T-helper 22 cell (primary cell): ENCODE measurements around the gene GALK1.
A peak's percentile ranks its signal among the peaks of the same experiment; 100 is the strongest.

Experiments
- DNase-seq: peaks from one replicate; pipeline ENCODE4 v3.0.0-alpha.2; 2020; ENCODE audit warnings: low read depth

The GALK1 gene

GRCh38 chr17:75724016-75725003, 40.7 kb downstream of the GALK1 start:
- no peak for DNase-seq

GRCh38 chr17:75723171-75723930, 41.6 kb downstream of the GALK1 start:
- DNase-seq = no peak

- no peak for DNase-seq
Observed at GRCh38 chr17:75722542-75723095, 42.4 kb downstream of the GALK1 start.

GRCh38 chr17:75722076-75722475, 42.9 kb downstream of the GALK1 start:
- no peak for DNase-seq

- DNase-seq = no peak
Observed at GRCh38 chr17:75721463-75722011, 43.5 kb downstream of the GALK1 start.

GRCh38 chr17:75720656-75721462, 44.1 kb downstream of the GALK1 start, which contains the start of gene ITGB4:
Gene ITGB4, plus strand, starts transcription at chr17:75721459. Its CDS starts 3,245 bp downstream, at chr17:75724704.
- peak; percentile 54 for DNase-seq

GRCh38 chr17:75719732-75720131, 45.3 kb downstream of the GALK1 start:
- no peak for DNase-seq

- DNase-seq = no peak
Observed at GRCh38 chr17:75712446-75712845, 52.5 kb downstream of the GALK1 start.
